Neural progenitor cell (in vitro differentiated cells): ENCODE data around the gene SESN2.

Experiments
- EZH2 ChIP-seq: fragments of 200-600 bp; sonication (generic); IDR thresholded peaks from 2 replicates; pipeline ENCODE4 v1.6.1; 2017; ENCODE audit warnings: antibody characterized with exemption, mild to moderate bottlenecking, moderate library complexity
- EZH2phosphoT487 ChIP-seq: fragments of 200-600 bp; sonication (generic); IDR thresholded peaks from 2 replicates; pipeline ENCODE4 v1.6.1; 2017; ENCODE audit warnings: antibody characterized with exemption
- TF ChIP-seq, protein P1 (sequence below): fragments of 200-600 bp; sonication (generic); IDR thresholded peaks from 2 replicates; pipeline ENCODE4 v1.5.1; 2017; ENCODE audit warnings: antibody characterized with exemption, mild to moderate bottlenecking

DNA sequence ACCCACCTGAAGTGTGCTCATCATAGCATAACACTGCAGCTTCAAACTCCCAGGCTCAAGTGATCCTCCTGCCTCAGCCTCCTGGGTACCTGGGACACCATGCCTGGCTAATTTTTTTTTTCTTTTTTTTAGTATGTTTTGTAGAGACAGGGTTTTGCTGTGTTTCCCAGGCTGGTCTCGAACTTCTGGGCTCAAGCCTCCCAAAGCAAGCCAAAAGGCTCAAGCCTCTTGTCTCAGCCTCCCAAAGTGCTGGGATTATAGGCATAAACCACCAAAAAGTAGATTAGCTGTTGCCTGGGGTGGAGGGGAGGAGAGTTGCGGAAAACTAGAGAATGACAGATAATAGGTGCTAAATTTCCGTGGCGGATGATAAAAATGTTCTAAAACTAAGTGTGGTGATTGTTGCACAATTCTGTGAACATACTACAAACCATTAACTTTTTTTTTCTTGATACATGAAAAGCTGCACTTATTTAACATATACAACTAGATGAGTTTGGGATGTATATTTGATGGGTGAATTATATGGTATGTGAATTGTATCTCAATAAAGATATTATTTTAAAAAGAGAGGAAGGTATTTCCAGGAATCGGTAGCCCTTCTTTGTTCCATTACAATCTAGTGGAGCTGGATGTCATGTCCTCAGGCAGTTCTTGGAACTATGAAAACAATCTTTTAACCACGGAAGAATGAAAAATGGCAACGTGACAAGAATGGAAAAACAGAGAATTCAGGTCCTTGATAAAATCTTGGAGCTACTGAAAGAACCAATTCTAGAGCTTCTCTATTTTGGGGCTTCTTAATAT is 42.3 kb downstream of the SESN2 start:
- TF ChIP-seq, protein P1, sequence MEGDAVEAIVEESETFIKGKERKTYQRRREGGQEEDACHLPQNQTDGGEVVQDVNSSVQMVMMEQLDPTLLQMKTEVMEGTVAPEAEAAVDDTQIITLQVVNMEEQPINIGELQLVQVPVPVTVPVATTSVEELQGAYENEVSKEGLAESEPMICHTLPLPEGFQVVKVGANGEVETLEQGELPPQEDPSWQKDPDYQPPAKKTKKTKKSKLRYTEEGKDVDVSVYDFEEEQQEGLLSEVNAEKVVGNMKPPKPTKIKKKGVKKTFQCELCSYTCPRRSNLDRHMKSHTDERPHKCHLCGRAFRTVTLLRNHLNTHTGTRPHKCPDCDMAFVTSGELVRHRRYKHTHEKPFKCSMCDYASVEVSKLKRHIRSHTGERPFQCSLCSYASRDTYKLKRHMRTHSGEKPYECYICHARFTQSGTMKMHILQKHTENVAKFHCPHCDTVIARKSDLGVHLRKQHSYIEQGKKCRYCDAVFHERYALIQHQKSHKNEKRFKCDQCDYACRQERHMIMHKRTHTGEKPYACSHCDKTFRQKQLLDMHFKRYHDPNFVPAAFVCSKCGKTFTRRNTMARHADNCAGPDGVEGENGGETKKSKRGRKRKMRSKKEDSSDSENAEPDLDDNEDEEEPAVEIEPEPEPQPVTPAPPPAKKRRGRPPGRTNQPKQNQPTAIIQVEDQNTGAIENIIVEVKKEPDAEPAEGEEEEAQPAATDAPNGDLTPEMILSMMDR = no peak
- no peak for TF ChIP-seq EZH2
- no peak for TF ChIP-seq EZH2phosphoT487
